ENCODE results near the gene CCDC178. TPM values are rescaled to one million over a fixed set of nuclear protein-coding genes. Genes with fewer than 3 reads are reported as not detected.

The CCDC178 gene
- total RNA-seq, 1 donor from 2014 or later, result 0.27 TPM

- TF ChIP-seq CTCF (IDR thresholded peaks at IDR 0.05; ENCODE audit: borderline replicate concordance), result no peak
- DNase-seq, result no peak
- H3K4me1 ChIP-seq, result no peaks in the 10 kb centered on the region
- no peak overlapping the region for H3K27ac ChIP-seq (replicated peaks)
- intact Hi-C loops (cut with micrococcal nuclease), result no loop called here
- no peak overlapping the region for H3K4me3 ChIP-seq
- no peaks in the 10 kb centered on the region for H3K36me3 ChIP-seq
- no peaks in the 10 kb centered on the region for H3K27me3 ChIP-seq (ENCODE audit: low read depth)
- H3K9me3 ChIP-seq (replicated peaks), result no peaks in the 10 kb centered on the region
Observed at GRCh38 chr18:32980896-32981295, 459.6 kb downstream of the CCDC178 start.

- Histone ChIP-seq H3K4me3 (no peak overlapping the region), H3K27me3 (ENCODE audit: low read depth) (no peaks in the 10 kb centered on the region), H3K27ac (replicated peaks) (no peak overlapping the region), H3K4me1 (no peaks in the 10 kb centered on the region), H3K9me3 (replicated peaks) (peaks cover 6% of the 10 kb centered on the region), H3K36me3 (no peaks in the 10 kb centered on the region)
- intact Hi-C loops (cut with micrococcal nuclease), result no loop called here
- DNase-seq, result no peak
- TF ChIP-seq CTCF (IDR thresholded peaks at IDR 0.05; ENCODE audit: borderline replicate concordance), result no peak
Observed at GRCh38 chr18:32975501-32975900, 465.0 kb downstream of the CCDC178 start.

- Histone ChIP-seq H3K4me1 (no peaks in the 10 kb centered on the region), H3K27me3 (ENCODE audit: low read depth) (no peaks in the 10 kb centered on the region), H3K9me3 (replicated peaks) (peaks cover 6% of the 10 kb centered on the region), H3K36me3 (no peaks in the 10 kb centered on the region), H3K27ac (replicated peaks) (no peak overlapping the region), H3K4me3 (no peak overlapping the region)
- no peak for TF ChIP-seq CTCF (IDR thresholded peaks at IDR 0.05; ENCODE audit: borderline replicate concordance)
- DNase-seq, result no peak
- intact Hi-C loops (cut with micrococcal nuclease), result no loop called here
Observed at GRCh38 chr18:32975163-32975436, 465.4 kb downstream of the CCDC178 start.

GRCh38 chr18:32974421-32975162, 465.9 kb downstream of the CCDC178 start:
- intact Hi-C loops (cut with micrococcal nuclease), result no loop called here
- Histone ChIP-seq H3K27ac (replicated peaks) (no peak overlapping the region), H3K4me3 (no peak overlapping the region), H3K9me3 (replicated peaks) (peaks cover 6% of the 10 kb centered on the region), H3K27me3 (ENCODE audit: low read depth) (no peaks in the 10 kb centered on the region), H3K4me1 (no peaks in the 10 kb centered on the region), H3K36me3 (no peaks in the 10 kb centered on the region)
- no peak for DNase-seq
- TF ChIP-seq CTCF (IDR thresholded peaks at IDR 0.05; ENCODE audit: borderline replicate concordance), result no peak

GRCh38 chr18:32968248-32968647, 472.3 kb downstream of the CCDC178 start:
- DNase-seq, result no peak
- no peaks in the 10 kb centered on the region for H3K4me1 ChIP-seq
- intact Hi-C loops (cut with micrococcal nuclease), result no loop called here
- H3K9me3 ChIP-seq (replicated peaks), result peaks cover 6% of the 10 kb centered on the region
- H3K36me3 ChIP-seq, result no peaks in the 10 kb centered on the region
- H3K27me3 ChIP-seq (ENCODE audit: low read depth), result no peaks in the 10 kb centered on the region
- no peak overlapping the region for H3K4me3 ChIP-seq
- H3K27ac ChIP-seq (replicated peaks), result no peak overlapping the region
- no peak for TF ChIP-seq CTCF (IDR thresholded peaks at IDR 0.05; ENCODE audit: borderline replicate concordance)
